SK-N-SH treated with all-trans-retinoic acid at 6 μM for 48 hours (cell line): ENCODE results near the gene CAP1.

ENCODE experiments used
- ARNTL ChIP-seq: fragments of 450-650 bp; formaldehyde crosslinking; IDR thresholded peaks from 2 replicates; pipeline ENCODE4 v1.5.0; 2020; ENCODE audit warnings: low read depth, mild to moderate bottlenecking, moderate library complexity, borderline replicate concordance
- CREB5 ChIP-seq: fragments of 250-450 bp; sonication (Bioruptor Pico); IDR thresholded peaks from 2 replicates; pipeline ENCODE4 v1.5.1; 2020; ENCODE audit warnings: low read depth, mild to moderate bottlenecking, moderate library complexity
- CSDC2 ChIP-seq: fragments of 250-450 bp; sonication (Bioruptor Pico); IDR thresholded peaks from 2 replicates; pipeline ENCODE4 v1.5.0; 2020; ENCODE audit warnings: mild to moderate bottlenecking, moderate library complexity
- GLIS3 ChIP-seq: fragments of 250-450 bp; sonication (Bioruptor Pico); IDR thresholded peaks from 2 replicates; pipeline ENCODE4 v1.5.0; 2020; ENCODE audit warnings: mild to moderate bottlenecking, moderate library complexity
- OSR1 ChIP-seq: fragments of 250-450 bp; sonication (Bioruptor Pico); IDR thresholded peaks from 2 replicates; pipeline ENCODE4 v1.8.0; 2022; ENCODE audit warnings: moderate library complexity, mild to moderate bottlenecking, inconsistent platforms
- PATZ1 ChIP-seq: fragments of 250-450 bp; sonication (Bioruptor Pico); IDR thresholded peaks from 2 replicates; pipeline ENCODE4 v1.8.0; 2020; ENCODE audit warnings: mild to moderate bottlenecking, moderate library complexity, borderline replicate concordance
- PPARA ChIP-seq: fragments of 250-450 bp; sonication (Bioruptor Pico); IDR thresholded peaks from 2 replicates; pipeline ENCODE4 v1.5.0; 2020; ENCODE audit warnings: mild to moderate bottlenecking, borderline replicate concordance
- ZFP3 ChIP-seq: fragments of 250-450 bp; sonication (Bioruptor Pico); IDR thresholded peaks from 2 replicates; pipeline ENCODE4 v1.5.0; 2020; ENCODE audit warnings: mild to moderate bottlenecking, moderate library complexity
- ZNF8 ChIP-seq: fragments of 450-650 bp; formaldehyde crosslinking; IDR thresholded peaks from 2 replicates; pipeline ENCODE4 v1.5.0; 2020; ENCODE audit warnings: mild to moderate bottlenecking, moderate library complexity

DNA sequence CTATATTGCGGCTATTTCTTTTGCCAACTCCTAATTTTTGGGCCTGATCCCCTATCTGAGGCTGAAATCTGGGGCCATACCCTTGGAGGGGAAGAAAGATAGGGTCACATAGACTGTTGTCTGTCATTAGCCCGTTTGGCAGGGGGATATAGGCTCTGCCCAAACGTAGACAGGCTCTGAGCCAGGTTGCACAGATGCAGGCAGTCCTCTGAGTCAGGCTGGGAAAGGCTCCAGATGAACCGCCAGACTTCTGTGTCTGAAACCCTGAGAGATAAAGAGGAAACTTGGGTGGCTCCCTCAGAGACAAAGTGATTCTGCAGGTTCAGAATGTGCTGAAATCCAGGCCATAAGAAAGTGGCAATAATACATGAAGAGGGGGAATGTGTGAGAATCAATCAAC is 4.0 kb upstream of the CAP1 start:
- TF ChIP-seq ZFP3 (no peak), CREB5 (CRISPR knock-in tag) (no peak), ARNTL (no peak), CSDC2 (CRISPR knock-in tag) (no peak), PPARA (CRISPR knock-in tag) (no peak), ZNF8 (CRISPR knock-in tag) (no peak), OSR1 (no peak), GLIS3 (CRISPR knock-in tag) (no peak), PATZ1 (no peak)
